ENCODE data around the gene AHRR. TPM values are rescaled to one million over a fixed set of nuclear protein-coding genes. Genes with fewer than 3 reads are reported as not detected.
A peak's percentile ranks its signal among the peaks of the same experiment; 100 is the strongest.

Gene AHRR
- total and polyA plus RNA-seq, 10 of the 15 experiments (the other 5 are each of a cell fraction or from before 2014, with no cell fraction given): 0.90 to 35.2 (median 19.2) TPM

- H3K27me3 ChIP-seq (replicated peaks in 1 of 2; ENCODE audit: control insufficient read depth in 2 of 2, insufficient read depth in 2 of 2, low read length in 1 of 2): no peaks in the 10 kb centered on the region
- H2AFZ ChIP-seq (ENCODE audit: control insufficient read depth, low read depth, low read length): no peak overlapping the region
- no peak overlapping the region for H3K9ac ChIP-seq (ENCODE audit: control insufficient read depth, insufficient read depth, low read length)
- CTCF ChIA-PET: interaction anchor here (0.7 to 1.2 kb wide), 3 partner anchors 29 to 100 kb away, joined by 3 to 5 read pairs (median 4); no protein-coding TSS in a partner anchor
- H3K27ac ChIP-seq (ENCODE audit: control insufficient read depth, insufficient read depth): no peak overlapping the region
- FAIRE-seq: no peak
- in situ Hi-C loops (cut with MboI) (no loop called here), intact Hi-C loops (cut with micrococcal nuclease; ENCODE audit: unreplicated experiment) (no loop called here)
- TF ChIP-seq RUNX3 (IDR thresholded peaks at IDR 0.05; ENCODE audit: low read length): 0 out of 2 replicates have a peak, but pooled peaks have one; percentile 19
- TF ChIP-seq JUND (IDR thresholded peaks at IDR 0.05; ENCODE audit: low read depth, low read length): no peak
- TF ChIP-seq STAT1 (conservative IDR thresholded peaks at IDR 0.05): no peak
- TF ChIP-seq RFX5 (IDR thresholded peaks at IDR 0.05; ENCODE audit: low read depth, low read length): no peak
- no peak for TF ChIP-seq NR2F1 (conservative IDR thresholded peaks at IDR 0.05)
- no peak for TF ChIP-seq NFYA (IDR thresholded peaks at IDR 0.05; ENCODE audit: borderline replicate concordance, low read depth, low read length)
- no peak for TF ChIP-seq ATF2 (IDR thresholded peaks at IDR 0.05; ENCODE audit: low read length)
- H3K79me2 ChIP-seq (ENCODE audit: control insufficient read depth, insufficient read depth, low read length): peaks cover 63% of the 10 kb centered on the region
- peak overlapping the region; percentile 26; the same call in 1 of the 2 replicates for H3K4me2 ChIP-seq (ENCODE audit: control insufficient read depth, insufficient read depth)
- WGBS (ENCODE audit: insufficient coverage, insufficient replicate concordance, low lambda C conversion rate, missing lambda C conversion rate): 17% methylated on average over 24 of the region's 24 CpGs
- no peak for DNase-seq (ENCODE audit: low read depth, low spot score)
- H3K36me3 ChIP-seq (ENCODE audit: control insufficient read depth in 2 of 2, insufficient read depth in 2 of 2, low read length in 1 of 2): peaks cover 16 to 24% of the 10 kb centered on the region in 2 experiments; a peak in 3 of 4 replicates
- SMC1A ChIA-PET (ENCODE audit: uncharacterized antibody, unreplicated experiment): interaction anchor here (0.9 to 1.2 kb wide), 3 partner anchors 19 to 78 kb away, joined by 3 read pairs; no protein-coding TSS in a partner anchor
- no peak for ATAC-seq
- RAD21 ChIA-PET (ENCODE audit: unreplicated experiment): interaction anchor here (0.8 kb wide), 1 partner anchor 29 kb away, joined by 3 read pairs; no protein-coding TSS in a partner anchor
- peaks cover 27% of the 10 kb centered on the region for H3K4me1 ChIP-seq (ENCODE audit: control insufficient read depth, insufficient read depth, low read length)
- BruUV-seq (replicated peaks): no TSS peak
- no peaks in the 10 kb centered on the region; the same call in 1 of the 2 replicates for H4K20me1 ChIP-seq (ENCODE audit: control insufficient read depth, insufficient read depth)
- POLR2A ChIA-PET: interaction anchor here (1.1 kb wide), 1 partner anchor 9 kb away, joined by 4 read pairs; no protein-coding TSS in a partner anchor
- H3K4me3 ChIP-seq: peak overlapping the region; percentile 28; the same call in 1 of the 2 replicates
- no peaks in the 10 kb centered on the region; the same call in 1 of the 3 replicates for H3K9me3 ChIP-seq (replicated peaks; ENCODE audit: control insufficient read depth, insufficient read depth, low read length)
These were observed 24.9 kb downstream of the AHRR start for GRCh38 chr5:346229-346935.

Data from GM12878 (cell line).